Measurements from ENCODE around the gene ALDH3A1. TPM values are rescaled to one million over a fixed set of nuclear protein-coding genes. Genes with fewer than 3 reads are reported as not detected.

The ALDH3A1 gene
- total and polyA plus RNA-seq, 12 donors: 0.12 to 1.5 (median 0.44) TPM; not detected in 8

- H3K9me3 ChIP-seq: no peaks in the 10 kb centered on the region
- no peaks in the 10 kb centered on the region for H3K27me3 ChIP-seq
- WGBS, 2 donors: 72 to 73% methylated on average over 4 of the region's 4 CpGs
- H3K4me1 ChIP-seq: no peaks in the 10 kb centered on the region
- DNase-seq (no peak), ATAC-seq (no peak)
- no peak overlapping the region for H3K4me3 ChIP-seq
- TF ChIP-seq CTCF (IDR thresholded peaks at IDR 0.05): no peak
- intact Hi-C loops (cut with DNase I): no loop called here
- no peak overlapping the region for H3K27ac ChIP-seq
- H3K36me3 ChIP-seq: peaks cover 0 to 92% (median 13%) of the 10 kb centered on the region in 9 donors
These were observed 37.8 kb upstream of the ALDH3A1 start for GRCh38 chr17:19785854-19786253.

GRCh38 chr17:19781488-19782458 lies 33.7 kb upstream of the ALDH3A1 start:
- 95 to 96% methylated on average over 9 of the region's 9 CpGs for WGBS, 2 donors
- ATAC-seq (no peak), DNase-seq (no peak)
- Histone ChIP-seq H3K36me3 (peaks cover 0 to 92% (median 16%) of the 10 kb centered on the region in 9 donors), H3K4me1 (no peaks in the 10 kb centered on the region), H3K4me3 (no peak overlapping the region), H3K27ac (no peak overlapping the region), H3K27me3 (no peaks in the 10 kb centered on the region), H3K9me3 (no peaks in the 10 kb centered on the region)
- intact Hi-C loops (cut with DNase I): no loop called here
- TF ChIP-seq CTCF (IDR thresholded peaks at IDR 0.05): no peak

- no peaks in the 10 kb centered on the region for H3K27me3 ChIP-seq
- H3K27ac ChIP-seq: no peak overlapping the region
- ATAC-seq: no peak
- no peak for TF ChIP-seq CTCF (IDR thresholded peaks at IDR 0.05)
- no peak overlapping the region for H3K4me3 ChIP-seq
- H3K36me3 ChIP-seq: peaks cover 0 to 98% (median 26%) of the 10 kb centered on the region in 9 donors
- no peaks in the 10 kb centered on the region for H3K4me1 ChIP-seq
- intact Hi-C loops (cut with DNase I): no loop called here
- WGBS, 2 donors: 92 to 97% methylated on average over 4 of the region's 4 CpGs
- no peak for DNase-seq
- H3K9me3 ChIP-seq: no peaks in the 10 kb centered on the region
These were observed 32.7 kb upstream of the ALDH3A1 start for GRCh38 chr17:19780846-19781245.

- Histone ChIP-seq H3K4me1 (no peaks in the 10 kb centered on the region), H3K27me3 (no peaks in the 10 kb centered on the region), H3K36me3 (peaks cover 0 to 55% (median 34%) of the 10 kb centered on the region in 9 donors), H3K4me3 (no peak overlapping the region), H3K9me3 (no peaks in the 10 kb centered on the region), H3K27ac (no peak overlapping the region)
- DNase-seq (no peak), ATAC-seq (no peak)
- 92 to 93% methylated on average over 6 of the region's 6 CpGs for WGBS, 2 donors
- intact Hi-C loops (cut with DNase I): no loop called here
- no peak for TF ChIP-seq CTCF (IDR thresholded peaks at IDR 0.05)
These were observed 25.4 kb upstream of the ALDH3A1 start for GRCh38 chr17:19773534-19773933.
